GM12872 (cell line): ENCODE results near the gene PTPN1.

Experiments
- TF ChIP-seq, protein P1 (sequence below): IDR thresholded peaks from 3 replicates; pipeline ENCODE4 v1.5.1; 2011; ENCODE audit warnings: low read depth, mild to moderate bottlenecking, low read length, moderate library complexity; ENCODE audit not compliant: insufficient read depth

PTPN1 gene

DNA sequence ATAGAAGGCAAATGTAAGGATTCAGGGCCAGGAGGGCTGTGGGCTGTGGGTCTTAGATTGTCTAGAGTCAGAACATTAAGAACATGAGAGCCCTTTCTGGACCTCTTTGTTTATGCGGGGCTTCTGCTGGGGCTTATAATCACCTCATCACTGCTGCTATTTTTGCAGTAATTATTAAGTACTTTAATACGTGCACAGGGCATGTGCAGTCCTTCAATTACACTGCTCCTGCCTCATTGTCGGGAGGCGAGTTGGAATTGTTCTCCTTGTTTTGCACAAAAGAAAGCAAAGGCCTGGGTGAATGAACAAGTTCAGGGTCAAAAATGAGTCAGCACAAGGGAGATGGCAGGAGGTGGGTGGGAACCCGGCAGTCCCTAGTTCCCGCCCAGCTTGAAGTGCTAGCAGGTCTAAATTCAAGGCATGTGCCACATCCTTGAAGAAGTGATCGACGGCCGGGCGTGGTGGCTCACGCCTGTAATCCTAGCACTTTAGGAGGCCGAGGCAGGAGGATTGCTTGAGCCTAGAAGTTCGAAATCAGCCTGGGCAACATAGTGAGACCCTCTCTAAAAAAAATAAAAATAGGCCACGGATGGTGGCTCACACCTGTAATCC lies 34.4 kb upstream of the PTPN1 start:
- TF ChIP-seq, protein P1, sequence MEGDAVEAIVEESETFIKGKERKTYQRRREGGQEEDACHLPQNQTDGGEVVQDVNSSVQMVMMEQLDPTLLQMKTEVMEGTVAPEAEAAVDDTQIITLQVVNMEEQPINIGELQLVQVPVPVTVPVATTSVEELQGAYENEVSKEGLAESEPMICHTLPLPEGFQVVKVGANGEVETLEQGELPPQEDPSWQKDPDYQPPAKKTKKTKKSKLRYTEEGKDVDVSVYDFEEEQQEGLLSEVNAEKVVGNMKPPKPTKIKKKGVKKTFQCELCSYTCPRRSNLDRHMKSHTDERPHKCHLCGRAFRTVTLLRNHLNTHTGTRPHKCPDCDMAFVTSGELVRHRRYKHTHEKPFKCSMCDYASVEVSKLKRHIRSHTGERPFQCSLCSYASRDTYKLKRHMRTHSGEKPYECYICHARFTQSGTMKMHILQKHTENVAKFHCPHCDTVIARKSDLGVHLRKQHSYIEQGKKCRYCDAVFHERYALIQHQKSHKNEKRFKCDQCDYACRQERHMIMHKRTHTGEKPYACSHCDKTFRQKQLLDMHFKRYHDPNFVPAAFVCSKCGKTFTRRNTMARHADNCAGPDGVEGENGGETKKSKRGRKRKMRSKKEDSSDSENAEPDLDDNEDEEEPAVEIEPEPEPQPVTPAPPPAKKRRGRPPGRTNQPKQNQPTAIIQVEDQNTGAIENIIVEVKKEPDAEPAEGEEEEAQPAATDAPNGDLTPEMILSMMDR, result no peak

DNA sequence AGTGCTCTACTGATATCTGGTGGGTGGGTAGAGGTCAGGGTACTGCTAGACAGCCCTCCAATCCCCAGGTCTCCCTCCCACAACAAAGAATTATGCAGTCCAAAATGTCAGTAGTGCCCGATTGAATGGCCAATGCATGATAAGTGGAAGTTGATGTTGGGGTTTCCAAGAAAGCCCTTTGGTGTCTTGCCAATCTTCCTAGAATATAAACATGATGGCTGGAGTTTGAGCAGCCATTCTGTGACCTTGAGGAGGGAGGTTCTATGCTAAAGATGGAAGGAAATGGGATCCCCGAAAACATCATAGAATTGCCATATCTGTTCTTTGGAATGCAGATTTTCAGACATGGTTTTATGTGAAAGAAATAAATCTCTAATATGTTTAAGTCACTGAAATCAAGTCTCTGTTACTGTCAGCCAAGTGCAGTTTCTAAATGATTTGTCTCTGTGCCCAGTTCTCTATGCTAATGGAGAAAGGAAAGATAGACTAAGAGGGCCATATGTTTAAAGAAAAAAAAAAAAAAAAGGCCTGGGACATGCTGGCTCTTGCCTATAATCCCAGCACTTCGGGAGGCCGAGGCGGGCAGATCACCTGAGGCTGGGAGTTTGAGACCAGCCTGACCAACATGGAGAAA lies 32.8 kb upstream of the PTPN1 start:
- TF ChIP-seq, protein P1, result no peak

DNA sequence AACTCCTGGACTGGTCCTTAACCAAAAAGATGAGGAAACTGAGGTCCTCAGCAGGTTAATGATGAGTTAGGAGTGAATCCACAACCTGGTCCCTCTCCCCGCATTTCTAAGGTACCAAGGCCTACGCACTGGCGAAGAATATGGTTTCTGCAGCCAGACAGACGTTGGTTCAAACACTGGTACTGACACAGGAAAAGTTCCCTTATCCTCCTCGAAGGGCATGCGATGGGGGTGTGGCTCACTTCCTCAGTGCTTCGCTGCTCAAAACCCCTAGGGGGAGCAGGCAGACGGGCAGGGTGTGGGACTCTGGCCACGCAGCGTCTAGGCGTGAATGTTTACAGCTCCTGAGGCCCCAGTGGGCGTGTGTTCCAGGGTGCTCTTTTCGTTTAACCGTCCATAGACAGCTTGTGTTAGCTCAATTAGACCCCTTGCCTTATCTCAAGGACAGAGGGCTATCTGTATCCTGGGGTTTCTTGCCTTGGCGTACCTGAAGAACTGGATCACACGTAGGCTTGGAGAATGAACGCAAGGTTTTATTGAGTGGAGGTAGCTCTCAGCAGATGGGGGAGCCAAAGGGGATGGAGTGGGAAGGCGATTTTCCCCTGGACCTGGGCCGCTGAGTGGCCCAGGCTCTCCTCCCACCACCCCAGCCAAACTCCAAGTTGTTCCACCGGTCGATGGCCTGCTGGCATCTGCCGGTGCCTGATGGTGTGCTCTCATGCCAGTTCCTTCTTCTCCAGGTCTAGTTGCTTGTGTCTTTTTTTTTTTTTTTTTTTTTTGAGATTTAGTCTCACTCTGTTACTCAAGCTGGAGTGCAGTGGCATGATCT lies 31.8 kb upstream of the PTPN1 start:
- TF ChIP-seq, protein P1, result peak; percentile 94

DNA sequence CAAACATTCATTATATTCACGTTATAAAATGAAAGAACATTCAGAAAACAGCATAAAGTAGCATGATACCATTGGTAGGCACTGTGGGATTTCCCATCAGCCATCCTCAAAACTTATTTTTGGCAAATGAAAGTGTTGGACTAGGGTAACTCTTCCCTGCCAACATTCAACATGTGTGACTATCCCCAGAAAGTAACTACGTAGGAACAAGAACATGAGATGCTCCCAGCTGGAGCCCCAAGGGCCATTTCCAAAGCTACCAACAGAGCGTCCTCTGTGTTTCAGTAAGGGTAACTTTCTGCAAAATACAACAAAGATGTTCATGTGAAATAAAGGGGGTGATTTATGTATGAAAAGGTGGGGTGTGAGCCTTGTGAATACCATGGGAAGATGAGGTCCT lies 28.4 kb upstream of the PTPN1 start:
- TF ChIP-seq, protein P1, result no peak

DNA sequence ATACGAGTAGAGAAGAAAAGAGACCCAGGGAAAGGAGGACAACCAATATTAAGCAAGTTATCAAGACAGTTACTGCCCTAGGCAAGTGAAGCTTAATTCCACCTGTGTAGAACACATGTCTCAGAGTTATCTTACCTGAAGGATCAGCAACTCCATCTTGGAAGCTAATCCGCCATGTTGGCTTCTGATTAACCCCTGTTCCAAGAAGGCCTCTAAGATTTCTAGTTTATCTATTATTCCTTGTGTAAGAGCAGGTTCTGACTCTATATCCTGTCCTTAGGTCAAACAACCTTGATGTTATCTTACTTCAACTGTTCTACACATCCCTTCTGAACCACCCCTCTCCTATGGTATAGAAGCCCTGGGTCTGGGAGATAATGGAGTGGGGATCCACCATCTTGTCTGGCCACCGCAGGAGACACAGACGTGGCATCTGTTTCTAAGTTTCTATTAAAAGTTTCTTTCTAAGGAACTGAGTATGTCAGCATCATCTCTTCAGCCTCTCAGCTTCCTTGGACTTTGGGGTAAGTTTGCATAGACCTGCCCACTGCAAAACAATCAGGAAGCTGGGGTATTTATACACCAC lies 27.7 kb upstream of the PTPN1 start:
- TF ChIP-seq, protein P1, result no peak

DNA sequence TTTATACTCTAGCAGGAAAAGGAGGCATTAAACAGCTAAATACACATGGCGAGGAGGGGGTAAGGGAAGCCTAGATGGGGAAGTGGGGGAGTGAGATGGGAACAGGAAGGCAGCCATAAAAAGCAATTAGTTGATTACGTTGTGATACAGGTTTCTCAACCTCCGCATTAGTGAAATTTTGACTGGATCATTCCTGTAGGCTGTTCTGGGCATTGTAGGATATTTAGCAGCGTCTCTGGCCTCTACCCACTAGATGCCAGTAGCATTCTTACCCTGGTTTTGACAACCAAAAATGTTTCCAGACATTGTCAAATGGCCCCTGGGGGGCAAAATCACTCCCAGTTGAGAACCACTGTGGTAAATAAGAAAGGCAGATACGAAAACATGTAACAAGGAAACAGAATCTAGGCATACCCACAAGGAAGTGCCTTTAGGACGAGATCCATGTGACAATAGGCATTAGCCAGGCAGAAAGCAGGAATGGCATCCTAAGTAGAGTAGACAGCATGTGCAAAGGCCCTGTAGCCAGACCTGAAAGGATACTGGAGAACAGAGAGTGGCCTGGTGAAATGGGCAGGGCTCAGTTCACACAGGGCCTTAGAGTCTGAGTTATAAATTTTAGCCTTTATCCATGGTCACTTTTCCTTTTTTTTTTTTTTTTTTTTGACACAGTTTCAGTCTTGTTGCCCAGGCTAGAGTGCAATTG lies 25.8 kb upstream of the PTPN1 start:
- TF ChIP-seq, protein P1, result peak; percentile 18; the same call in 1 of the 3 replicates

DNA sequence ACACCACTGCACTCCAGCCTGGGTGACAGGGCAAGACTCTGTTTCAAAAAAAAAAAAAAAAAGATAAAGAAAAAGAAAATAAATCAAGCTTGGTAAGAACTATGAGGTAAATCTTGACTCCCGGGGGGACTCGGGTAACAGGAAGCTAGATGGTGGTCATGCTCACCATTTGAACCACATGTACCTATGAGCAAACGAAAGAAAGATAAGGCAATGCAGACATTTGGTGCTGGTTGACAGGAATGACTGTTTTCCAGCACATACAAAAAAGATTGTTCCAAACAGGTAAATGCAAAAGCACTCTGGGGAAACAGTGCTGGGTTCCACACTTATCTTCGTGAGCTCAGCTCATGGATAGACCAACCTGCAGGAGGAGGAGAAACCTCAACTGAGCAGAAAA lies 22.8 kb upstream of the PTPN1 start:
- TF ChIP-seq, protein P1, result no peak
